Activated naive CD4-positive, alpha-beta T cell treated with Interleukin-2 at 50 U/mL for 16 hours (primary cell): ENCODE results near the gene C9orf153.
"Not testable (repeated sequence)": the region's sequence is repeated elsewhere in the genome, so short reads cannot be mapped to it uniquely, and the experiment has no call there.

Experiments used
- DNase-seq: peaks from one replicate; pipeline ENCODE4 v3.0.0-alpha.2; 2020

Gene C9orf153

DNA sequence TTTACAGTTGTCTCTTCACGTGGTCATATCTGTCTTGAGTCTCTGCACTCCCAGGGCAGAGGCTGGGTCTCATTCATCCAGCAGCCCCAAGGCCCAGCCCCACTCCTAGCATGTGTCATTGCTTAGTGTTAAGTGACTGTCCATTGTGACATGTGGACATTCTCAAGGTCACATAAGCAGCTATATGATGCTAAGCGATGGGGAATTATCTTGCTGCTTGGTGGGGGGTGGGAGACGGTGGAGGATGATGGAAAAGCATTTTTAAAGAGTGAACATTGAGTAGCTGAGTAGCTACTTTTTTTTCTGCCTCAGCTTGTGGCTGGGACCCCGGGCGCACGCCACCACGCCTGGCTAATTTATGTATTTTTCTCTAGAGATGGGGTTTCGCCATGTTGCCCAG is at the start of gene C9orf153:
C9orf153 (minus strand) TSS at position 101 of the 400 bp plus-strand sequence. CDS start 30,054 bp downstream, outside the sequence.
- no peak for DNase-seq

DNA sequence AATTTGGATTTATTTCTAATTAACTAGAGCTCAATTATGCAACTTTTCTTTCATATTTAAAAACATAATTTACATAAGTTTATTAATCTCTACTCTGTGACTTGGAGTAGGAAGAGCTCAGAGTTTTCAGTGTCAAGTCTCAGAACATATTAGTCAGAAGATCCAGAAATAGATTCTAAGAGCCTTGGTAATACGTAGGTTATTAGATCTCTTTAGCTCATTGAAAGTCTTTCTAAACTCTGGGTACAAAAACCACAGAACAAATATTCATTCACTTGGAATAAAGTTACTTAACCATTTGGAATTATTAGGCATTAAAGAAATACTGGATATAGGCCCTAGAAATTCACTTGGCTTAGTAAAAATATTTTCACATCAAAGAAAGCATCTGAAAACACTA is 49.2 kb upstream of the C9orf153 start:
- DNase-seq, result no peak

DNA sequence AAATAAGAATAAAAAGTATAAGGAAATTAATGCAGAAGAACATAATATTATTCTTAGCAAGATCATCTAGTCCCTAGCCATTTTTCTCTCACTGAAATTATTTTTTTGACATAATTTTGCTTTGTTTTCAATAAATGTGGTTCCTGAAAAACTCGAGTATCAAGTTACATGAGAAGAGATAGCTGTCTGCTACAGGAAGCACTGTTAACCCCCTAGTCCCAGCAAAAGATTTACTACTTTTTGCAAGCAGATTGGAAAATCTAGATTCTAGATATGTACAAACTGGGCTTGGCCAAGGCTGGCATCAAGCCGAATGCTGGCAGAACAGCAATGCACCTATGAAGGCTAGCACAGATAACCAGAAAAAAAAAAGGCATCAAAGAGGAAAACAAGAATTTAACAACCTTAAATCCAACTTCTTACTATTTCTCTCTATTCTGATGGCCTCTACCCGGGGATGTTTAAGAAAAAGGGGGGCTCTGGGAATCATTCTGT is 44.8 kb upstream of the C9orf153 start:
- DNase-seq, result no peak

DNA sequence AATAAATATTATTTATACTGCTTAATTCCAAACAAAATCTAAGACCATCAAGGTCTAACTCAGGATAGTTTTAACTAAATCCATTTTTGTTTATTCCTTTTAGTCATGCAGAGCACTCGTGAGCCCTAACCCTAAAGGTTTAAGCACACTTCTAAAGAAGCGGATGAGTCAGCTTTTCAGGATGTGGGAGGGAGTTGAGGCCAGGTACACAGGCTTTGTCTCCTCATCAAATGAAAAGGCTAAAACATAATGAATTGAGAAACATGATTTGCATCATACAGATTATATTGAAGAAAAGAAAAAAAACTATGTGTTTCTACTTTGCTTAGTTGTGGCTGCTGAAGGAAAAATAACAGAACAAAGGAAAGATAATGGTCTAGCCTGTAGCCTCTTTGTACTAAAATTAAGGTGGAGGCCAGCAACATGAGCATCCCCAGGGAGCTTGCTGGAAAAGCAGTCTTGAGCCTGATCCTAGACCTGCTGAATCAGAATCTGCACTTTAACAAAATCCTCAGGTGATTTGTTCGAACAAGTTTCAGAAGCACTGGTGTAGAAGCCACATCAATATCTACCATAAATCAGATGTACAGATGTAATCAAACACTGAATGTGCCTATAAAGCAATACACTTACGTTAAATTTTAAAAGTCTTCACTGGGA is 44.0 kb upstream of the C9orf153 start:
- peak; percentile 49 for DNase-seq

DNA sequence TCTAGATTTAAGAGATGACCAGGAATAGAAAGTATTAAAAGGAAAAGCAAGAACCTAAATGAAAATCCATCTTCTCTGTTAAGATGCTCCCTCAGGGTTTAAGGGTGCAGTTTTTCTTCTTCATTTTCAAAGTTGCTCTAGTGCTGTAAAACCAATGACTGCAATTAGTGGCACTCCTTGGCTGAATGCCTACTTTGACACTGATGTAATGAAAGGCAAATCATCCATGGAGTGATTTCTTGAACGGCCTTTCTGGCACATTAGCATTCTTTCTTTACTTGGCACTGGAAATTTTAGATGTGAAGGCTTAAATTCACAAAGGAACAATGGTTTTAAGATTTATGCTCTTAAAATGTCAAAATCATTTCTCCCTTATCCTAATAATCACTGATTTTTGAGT is 42.2 kb upstream of the C9orf153 start:
- DNase-seq, result no peak

DNA sequence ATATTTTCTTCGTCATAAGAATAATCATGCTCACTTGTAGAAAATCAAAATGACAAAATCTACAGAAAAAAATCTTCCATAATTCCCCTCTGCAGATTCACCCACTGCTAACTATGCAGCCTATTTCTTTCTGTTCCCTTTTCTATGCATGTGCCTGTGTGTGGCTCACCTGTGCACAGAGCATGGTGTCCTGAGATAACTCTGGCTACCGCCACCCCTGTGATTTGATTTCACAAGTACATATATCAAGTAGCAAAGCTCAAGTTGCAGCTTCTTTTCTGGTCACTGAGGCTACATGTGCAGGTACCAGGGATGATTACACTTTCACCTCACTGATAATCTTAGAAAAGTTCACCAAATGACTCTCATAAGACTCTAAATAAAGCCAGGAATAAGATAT is 41.2 kb upstream of the C9orf153 start:
- no peak for DNase-seq

DNA sequence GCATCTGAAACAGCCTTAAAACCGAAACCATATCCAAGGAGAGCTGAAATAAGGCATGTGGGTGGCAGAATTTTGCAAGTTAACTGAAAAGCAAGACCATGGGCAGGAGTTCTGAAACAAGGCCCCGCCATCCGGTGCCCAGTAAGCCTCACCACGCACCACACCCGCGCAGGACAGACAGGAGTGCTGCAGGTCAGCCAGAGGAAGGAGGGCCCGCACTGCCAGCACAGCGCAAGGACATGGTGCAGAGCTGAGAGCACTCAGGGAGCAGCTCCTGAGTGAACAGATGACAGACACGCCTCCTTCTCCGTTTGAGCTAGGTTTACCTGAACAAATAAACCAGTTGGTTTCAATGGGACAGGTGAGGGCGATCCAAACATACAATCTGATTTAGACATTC is 39.4 kb upstream of the C9orf153 start:
- no peak for DNase-seq

DNA sequence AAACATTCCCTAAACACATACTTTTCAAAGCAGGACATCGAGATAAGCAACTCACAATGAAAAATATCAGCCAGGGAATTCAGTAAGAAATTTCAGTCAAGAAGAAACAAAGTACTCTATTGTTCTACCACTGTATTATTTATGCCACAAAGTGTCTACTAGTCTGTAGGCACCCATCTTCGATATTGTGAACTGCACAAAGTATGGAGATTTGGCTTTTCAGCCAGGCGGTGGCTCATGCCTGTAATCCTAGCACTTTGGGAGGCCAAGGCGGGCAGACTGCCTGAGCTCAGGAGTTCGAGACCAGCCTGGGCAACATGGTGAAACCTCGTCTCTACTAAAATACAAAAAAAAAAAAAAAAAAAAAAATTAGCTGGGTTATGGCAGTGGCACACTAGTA is 30.9 kb upstream of the C9orf153 start:
- not testable (repeated sequence) for DNase-seq

DNA sequence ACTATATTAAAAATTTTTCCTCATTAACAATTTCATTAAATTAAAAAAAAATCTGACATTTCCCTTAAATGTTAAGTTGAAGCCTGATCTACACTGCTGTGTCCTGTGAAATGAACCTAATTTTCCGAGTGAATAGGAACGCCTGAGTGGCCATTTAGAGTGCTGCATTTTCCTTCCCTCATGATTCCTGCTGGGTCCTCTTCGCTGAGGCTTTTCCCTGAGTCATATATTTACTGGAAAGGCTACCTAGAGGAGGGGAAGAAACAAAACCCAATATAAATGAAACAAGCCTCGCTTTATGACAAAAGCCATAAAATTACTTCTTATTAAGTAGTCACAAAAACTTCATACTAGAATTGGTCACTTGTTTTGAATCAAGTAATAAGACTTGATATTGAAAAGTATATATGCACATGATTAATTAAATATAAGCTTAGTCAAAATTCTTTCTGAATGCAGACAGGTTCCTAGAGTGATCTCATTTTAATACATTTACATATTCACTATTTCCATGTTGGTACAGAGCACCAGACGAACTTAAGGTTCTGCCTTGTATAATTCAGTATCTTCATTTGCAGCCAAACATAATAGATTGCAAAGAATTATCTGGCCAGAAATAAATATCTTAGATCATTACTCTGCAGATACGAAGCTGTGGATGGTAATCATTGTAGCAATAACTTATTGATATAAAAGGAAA is 29.2 kb upstream of the C9orf153 start:
- DNase-seq, result no peak

DNA sequence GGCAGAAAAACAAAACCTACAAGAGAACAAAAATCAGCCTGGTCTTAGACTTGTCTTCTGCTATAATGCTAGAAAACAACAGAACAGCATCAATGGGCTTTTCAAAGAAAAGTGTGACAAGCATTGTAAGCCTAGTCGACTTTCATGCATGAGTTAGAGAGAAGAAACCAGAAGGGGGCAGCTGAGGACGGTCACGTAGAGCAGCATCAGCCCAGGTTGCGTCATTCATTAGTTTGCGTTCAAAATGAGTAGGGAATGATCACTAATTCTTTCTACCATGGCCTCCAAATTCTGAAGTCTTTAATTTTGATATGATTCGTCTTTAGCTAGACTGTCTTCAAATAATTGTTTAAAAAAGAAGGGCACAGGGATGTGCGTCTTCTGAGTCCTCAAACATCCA is 27.6 kb upstream of the C9orf153 start:
- no peak for DNase-seq

DNA sequence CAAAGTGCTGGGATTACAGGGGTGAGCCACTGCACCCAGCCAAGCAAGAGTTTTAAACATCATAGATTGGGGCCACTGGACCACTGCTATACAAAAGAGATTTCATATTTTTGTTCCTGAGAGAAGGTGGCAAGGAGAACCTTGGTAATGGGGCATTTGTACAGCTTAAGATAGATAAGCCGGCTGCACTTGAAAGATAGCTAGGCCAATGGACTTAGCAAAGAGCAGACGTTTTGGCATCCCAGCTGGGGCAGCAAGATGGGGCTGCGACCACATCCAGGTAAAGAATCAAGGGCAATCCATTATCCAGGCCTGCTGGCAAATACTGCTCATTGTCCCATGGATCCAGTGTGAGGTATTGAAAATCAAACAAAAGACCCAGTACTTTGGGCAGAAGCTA is 26.8 kb upstream of the C9orf153 start:
- DNase-seq, result no peak

DNA sequence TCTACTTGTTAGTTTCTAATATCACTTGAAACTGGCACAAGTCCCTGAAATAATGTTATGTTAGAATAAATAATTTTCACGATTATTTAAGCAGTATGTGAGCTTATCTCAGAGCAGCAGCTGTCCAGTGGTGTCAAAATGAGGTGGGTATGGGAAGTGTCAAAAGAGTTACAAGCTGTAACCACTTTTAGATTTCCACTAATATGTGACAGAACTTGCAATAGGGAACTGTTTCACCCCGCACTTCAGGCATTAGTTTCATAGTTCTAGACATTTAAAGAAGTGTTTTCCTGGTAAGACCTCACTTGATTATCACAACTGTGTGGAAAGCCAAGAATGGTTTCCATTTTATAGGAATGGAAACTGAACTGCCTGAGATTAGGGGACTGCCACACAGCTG is 25.8 kb upstream of the C9orf153 start:
- DNase-seq, result no peak

DNA sequence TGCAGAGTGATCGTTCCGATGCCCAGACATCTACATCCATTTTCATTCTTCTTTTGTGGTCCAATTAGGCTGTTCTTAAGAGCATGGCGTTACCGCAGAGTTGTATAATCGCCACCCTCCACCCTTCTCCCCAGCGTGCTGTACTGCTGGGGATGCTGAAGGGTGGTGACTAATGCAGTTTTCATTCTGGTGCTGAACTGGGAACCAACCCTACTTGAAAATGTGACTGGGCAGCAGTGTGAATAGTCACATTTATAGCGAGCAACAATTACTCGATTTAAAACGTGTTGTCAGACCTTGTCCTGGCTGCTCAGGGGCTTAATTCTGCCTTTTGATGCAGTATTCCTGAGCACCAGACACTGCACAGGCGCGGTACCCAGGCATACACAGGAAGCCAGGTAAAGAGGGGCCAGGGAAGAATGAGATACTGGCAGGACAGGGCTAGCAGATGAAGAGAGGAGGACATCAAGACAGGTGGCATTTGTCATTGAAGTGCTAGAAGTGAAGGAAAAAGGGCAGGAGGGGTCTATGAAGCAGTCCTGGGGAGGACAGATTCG is 23.6 kb upstream of the C9orf153 start:
- no peak for DNase-seq

DNA sequence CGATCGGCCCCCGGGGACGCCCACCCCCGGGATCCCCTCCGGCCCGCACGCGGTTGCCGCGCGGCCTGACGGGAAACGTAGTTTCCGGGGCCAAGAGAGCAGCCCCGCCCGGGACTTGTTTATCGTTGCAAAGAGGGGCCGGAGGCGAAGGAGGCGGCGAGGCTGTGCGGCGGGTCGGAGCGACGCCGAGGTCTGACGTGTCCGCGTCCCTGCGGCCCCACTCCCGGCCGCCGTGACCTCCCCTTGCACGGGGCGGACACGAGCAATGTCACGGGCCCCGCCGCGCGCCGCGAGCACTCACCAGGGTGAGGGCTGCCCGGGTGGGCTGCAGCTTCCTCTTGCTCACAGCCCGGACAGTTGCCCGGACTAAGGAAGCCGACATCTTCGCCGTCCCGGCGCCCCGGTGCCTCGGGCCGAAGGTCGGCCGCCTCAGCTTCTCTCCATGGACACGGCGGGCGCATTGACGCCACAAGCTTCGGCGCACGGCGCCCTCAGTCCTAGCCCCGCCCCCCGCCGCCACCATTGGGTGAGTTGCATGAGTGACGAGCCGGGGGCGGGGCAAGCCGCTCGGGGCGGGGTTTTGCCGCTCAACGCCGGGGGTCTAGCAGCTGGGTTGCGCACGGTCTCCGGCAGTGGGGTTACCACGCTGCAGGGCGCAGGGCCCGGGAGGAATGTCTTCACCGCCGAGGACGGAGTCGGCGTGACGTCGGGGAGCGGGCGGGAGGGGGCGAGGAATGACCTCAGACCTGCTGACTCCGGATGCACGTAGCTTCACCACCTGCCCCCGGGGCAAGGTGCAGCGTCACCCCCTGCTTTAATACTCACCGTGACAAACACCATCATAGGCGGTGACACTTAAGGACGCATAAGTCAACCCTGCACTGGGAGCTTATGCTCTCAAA is 22.9 kb upstream of the C9orf153 start, which contains the start of gene ISCA1:
ISCA1 (minus strand) TSS at position 462 of the 902 bp plus-strand sequence; CDS start at position 382, 80 bp downstream.
- peak; percentile 97 for DNase-seq

DNA sequence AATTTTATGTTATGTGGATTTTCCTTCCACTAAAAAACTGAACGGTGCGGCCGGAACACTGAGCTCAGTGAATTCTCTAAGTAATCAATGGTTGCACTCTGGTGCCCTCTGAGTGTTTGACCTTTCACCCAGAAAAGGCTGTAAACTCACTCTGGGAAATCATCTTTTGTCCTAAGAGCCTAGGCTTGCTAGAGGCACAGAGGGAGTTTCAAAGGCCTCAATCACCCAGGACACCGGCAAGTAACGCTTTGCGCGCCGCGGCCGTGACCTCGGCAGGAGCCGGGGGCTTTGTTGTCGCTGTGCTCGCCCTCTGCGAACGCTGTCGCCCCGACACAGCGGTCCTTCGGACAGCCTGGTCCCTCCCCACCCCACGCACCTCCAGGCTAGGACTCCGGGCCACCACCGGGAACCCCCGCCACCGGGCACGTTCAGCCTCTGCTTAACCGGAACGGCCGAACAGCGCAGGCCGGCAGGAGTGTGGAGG is 22.2 kb upstream of the C9orf153 start:
- no peak for DNase-seq

DNA sequence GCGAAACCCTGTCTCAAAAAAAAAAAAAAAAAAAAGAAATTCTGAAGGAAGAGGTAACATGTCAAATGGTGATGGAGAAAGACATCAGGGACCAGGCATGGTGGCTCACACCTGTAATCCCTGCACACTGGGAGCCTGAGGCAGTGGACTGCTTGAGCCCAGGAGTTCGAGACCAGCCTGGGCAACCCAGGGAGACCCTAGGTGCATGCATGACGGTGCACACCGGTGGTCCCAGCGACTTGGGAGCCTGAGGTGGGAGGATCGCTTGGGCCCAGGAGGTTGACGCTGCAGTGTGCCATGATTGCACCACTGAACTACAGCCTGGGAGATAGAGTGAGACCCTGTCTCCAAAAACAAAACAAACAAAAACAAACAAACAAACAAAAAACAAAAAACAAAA is 21.1 kb upstream of the C9orf153 start:
- no peak for DNase-seq

DNA sequence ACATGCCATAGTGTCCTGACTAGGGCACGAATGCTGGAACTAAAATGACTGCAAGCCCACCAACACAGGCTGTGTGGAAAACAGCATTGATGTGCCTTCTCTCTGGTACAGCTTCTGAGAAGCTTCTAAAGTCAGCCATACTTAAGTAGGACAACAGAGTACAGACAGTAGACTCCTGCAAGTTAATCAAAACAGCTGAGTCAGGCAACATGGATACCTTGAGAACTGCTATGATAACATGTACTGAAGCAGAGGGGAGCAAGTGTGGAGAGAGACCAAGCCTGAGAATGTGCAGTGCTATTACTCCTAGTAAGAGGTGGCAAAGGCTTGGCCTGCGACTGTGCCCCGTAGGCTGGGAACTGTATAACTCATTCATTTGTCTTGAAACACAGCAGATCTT is 20.4 kb upstream of the C9orf153 start:
- no peak for DNase-seq

DNA sequence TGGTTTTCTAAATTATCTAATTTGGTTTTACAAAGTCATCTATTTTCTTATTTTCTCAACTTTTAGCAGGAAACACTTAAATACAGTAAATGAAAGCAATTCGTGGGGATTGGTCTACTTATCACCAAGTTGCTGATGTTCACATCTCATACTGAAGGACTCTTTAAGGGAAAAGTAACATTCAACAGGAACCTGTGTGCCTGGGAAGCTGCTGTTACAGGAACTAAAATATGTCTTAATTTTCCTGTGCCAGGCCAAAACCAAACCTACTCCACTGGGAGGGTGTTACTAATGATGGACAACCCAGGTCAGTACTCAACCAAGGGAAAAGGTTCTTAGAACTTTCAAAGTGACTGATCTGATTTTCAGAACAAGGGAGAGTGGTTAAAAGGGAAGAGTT is 17.6 kb upstream of the C9orf153 start:
- DNase-seq, result no peak

DNA sequence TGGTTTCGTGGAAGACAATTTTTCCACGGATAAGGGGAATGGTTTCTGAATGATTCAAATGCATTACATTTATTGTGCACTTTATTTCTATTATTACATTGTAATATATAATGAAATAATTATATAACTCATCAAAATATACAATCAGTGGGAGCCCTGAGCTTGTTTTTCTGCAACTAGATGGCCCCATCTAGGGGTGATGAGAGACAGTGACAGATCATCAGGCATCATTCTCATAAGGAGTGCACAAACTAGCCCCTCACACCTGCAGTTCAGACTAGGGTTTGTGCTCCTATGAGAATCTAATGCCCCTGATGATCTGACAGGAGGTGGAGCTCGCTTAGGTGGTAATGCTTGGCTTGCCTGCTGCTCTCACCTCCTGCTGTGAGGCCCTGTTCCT is 16.5 kb upstream of the C9orf153 start:
- DNase-seq, result no peak

DNA sequence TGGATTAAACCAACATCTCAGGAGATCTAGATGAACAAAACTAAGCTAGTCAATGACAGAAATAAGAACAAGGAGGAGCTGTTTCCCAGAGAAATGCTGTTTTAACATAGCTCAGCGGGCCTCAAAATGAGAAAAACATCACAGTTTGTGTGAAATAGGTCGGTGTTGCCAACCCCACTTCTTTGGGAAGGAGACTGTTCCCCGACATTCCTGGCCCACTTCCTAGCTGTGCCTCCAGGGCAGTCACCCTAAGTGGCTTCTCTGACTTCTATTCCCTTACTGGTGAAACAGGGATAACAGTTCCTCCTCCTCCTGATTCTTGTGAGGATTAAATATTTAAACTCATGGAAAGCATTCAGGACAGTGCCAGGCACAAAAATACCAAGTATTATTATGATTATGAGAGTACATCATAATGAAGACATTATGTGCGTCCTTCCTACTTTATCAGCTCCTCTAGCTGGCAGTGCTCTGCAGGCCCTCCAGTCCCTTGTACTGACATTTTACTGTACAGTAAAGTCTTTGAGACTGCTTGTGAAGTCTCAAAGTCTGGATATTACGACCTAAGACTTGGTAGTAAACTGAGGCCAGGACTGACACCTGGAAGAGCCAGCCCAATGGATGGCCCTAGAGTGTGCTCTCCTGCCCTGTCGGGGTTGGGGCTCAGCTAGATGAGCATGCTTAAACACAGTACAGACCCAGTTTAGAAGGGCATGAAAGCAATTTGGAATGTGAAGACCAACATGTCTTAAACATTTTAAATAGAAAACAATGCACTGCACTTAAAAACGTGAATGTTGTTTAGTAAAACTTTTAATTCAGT is 15.6 kb upstream of the C9orf153 start:
- no peak for DNase-seq

DNA sequence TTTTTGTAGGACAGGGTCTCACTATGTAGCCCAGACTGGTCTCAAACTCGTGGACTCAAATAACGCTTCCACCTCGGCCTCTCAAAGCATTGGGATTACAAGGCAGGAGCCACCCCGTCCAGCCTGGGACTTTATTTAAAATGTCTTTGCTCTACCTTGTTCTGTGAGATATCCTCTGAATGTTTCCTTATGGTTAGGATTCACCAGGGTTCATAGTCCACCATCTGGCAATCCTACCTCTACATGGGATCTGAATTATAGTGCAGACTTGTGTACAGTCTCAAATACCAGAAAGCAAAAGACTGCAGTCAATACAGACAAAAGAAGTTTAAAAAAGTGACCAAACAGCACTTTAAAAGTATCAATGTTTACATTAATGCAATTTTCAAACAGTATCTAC is 12.8 kb upstream of the C9orf153 start:
- DNase-seq, result no peak

DNA sequence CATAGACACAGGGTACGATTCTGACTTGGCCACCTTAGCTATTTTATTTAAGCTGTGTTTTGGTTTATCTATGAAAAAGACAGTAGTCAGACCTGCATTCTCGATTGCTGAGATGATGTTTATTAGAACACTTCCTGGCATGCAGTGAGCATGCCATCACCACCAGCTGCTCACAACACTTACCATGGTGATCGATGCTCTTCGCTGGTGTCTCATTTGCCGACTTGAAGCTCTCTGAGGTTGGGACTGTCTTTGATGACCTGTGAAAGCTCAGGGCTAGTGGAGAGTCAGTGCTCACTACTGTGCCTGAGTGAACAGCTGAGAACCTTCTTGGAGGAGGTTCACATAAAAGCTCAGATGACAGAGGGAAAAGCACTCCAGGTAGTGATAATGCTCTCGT is 4.4 kb upstream of the C9orf153 start:
- no peak for DNase-seq
